GM12874 (cell line): ENCODE results near the gene ZNF786.

Experiments used
- CTCF ChIP-seq: IDR thresholded peaks from 2 replicates; pipeline ENCODE4 v1.5.1; 2011; ENCODE audit warnings: low read depth, mild to moderate bottlenecking, control low read depth, low read length, moderate library complexity; ENCODE audit not compliant: insufficient read depth

The ZNF786 gene, protein sequence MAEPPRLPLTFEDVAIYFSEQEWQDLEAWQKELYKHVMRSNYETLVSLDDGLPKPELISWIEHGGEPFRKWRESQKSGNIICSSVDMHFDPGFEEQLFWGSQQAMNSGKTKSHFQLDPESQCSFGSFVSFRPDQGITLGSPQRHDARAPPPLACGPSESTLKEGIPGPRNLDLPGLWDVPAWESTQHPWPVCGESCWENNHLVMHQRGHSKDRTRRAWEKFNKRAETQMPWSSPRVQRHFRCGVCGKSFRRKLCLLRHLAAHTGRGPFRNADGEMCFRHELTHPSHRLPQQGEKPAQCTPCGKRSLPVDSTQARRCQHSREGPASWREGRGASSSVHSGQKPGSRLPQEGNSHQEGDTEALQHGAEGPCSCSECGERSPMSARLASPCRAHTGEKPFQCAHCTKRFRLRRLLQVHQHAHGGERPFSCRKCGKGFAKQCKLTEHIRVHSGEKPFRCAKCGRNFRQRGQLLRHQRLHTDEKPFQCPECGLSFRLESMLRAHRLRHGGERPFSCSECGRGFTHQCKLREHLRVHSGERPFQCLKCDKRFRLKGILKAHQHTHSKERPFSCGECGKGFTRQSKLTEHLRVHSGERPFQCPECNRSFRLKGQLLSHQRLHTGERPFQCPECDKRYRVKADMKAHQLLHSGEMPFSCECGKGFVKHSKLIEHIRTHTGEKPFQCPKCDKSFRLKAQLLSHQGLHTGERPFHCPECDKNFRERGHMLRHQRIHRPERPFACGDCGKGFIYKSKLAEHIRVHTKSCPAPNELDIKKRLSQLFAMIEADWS

GRCh38 chr7:149090397-149091195 is at the start of gene ZNF786:
ZNF786 (minus strand) TSS chr7:149090718; CDS start chr7:149090640, 78 bp downstream.
- peak; percentile 92 for TF ChIP-seq CTCF

DNA sequence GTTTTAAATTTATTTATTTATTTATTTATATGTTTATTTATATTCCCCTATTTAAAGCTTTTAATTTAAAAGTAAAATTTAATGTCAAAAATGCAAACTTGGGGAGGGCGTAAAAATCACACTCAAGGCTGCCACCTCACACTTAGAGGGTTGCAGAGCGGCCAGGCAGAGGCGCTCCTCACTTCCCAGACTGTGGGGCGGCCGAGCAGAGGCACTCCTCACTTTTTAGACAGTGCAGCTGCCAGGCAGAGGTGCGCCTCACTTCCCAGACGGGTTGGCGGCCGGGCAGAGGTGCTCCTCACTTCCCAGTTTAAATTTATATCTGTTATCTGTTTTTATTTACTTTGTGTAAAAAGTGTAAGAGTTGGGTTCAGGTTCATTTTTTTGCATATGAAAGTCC is 45.6 kb upstream of the ZNF786 start:
- TF ChIP-seq CTCF = no peak

- no peak for TF ChIP-seq CTCF
These were observed 42.7 kb upstream of the ZNF786 start for GRCh38 chr7:149133028-149133710.

GRCh38 chr7:149130572-149131198 is 40.2 kb upstream of the ZNF786 start:
- TF ChIP-seq CTCF = no peak

DNA sequence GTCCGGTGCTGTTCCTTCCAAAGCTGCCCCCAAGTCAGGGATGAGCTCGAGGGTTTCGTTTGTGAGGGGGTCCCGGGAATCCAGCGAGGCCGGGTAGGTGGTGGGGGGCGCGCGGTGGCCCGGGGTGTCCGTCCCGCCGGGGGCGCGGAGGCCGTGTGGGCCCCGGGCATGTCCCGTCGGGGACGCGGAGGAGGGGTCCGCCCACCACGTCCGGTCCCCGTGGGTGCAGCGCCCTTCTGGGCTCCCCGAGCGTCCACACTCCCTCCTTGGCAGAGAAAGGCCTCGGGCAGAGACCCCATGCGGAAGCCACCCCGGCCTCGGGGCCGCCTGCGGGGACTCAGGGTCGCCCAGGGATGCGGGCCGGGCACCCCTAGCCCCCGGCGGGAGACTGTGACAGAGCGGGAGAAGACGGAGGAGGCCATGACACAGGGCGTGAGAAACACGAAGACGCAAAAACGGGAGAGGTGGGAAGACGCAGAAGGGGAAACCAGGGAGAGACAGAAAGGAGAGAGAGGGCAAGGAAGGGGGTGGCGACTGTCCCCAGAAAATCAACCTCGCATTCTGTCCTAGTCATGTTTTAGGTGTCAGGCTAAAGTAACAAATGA is 36.2 kb upstream of the ZNF786 start:
- no peak for TF ChIP-seq CTCF

DNA sequence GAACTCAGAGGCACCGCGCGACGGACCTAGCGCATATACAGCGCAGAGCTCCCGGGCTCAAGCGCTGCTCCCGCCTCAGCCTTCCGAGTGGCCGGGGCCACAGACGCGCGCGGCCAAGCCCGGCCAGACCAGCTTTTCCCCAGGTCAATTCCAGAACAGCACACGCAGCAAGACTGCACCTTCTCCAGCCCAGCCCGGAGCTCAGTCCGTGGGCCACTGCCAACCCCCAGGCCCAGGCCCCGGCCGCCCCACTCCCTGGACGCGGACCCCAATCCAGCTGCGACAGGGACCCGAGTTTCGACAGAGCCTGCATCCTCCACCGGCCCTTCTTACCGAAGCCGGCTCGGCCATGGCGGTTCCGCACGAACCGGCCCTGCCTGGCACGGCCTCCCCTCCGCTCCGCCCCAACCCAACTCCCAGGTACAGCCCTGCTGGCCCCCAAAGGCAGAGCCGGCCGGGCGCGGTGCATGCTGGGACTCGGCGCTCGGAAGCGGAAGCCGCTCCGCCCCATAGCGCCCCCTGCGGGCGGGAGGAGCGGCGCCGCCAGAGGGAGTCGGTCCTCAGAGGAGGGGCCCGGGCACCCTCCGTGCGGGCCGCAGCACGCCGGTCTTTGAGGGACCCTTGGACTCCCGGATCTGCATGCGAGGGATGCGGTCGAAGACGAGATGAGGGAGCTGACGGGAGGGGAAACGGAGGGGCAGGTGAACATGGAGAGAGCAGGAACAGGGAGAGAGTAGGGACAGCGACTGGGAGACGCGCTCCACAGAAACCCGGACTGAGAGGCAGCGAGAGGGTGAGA is 35.5 kb upstream of the ZNF786 start, which contains the start of gene ZNF425:
TSS of gene ZNF425 (minus strand) at position 462 of the 799 bp plus-strand sequence. CDS start at position 351, 111 bp downstream.
- TF ChIP-seq CTCF = peak; percentile 95
